ENCODE data around the gene IL23R.

GRCh38 chr1:67285780-67286488 lies 119.7 kb downstream of the IL23R start:
- no peak for TF ChIP-seq CTCF (IDR thresholded peaks at IDR 0.05)
- TF ChIP-seq POLR2A (IDR thresholded peaks at IDR 0.05): no peak
